NOMO-1 treated with DMSO at 0.1 percent for 48 hours (cell line): ENCODE results near the gene IQCK.

Experiments
- DNase-seq: peaks from one replicate; lab custom pipeline; 2025; ENCODE audit not compliant: unreplicated experiment; lab: John Stamatoyannopoulos, UW

IQCK gene

GRCh38 chr16:19831678-19832077 is 113.6 kb downstream of the IQCK start:
- no peak for DNase-seq

GRCh38 chr16:19833176-19833575 is 115.1 kb downstream of the IQCK start:
- DNase-seq = no peak

GRCh38 chr16:19833581-19833980 is 115.5 kb downstream of the IQCK start:
- DNase-seq = no peak

GRCh38 chr16:19835196-19835595 is 117.1 kb downstream of the IQCK start:
- DNase-seq = no peak

GRCh38 chr16:19835968-19836421 is 117.9 kb downstream of the IQCK start:
- no peak for DNase-seq

- no peak for DNase-seq
These were observed 119.4 kb downstream of the IQCK start for GRCh38 chr16:19837331-19837980.

- DNase-seq = no peak
These were observed 120.1 kb downstream of the IQCK start for GRCh38 chr16:19837984-19838707.

- DNase-seq = no peak
These were observed 122.5 kb downstream of the IQCK start for GRCh38 chr16:19840524-19841110.

GRCh38 chr16:19841184-19841583 is 123.1 kb downstream of the IQCK start:
- DNase-seq = no peak

GRCh38 chr16:19842426-19843157 is 124.5 kb downstream of the IQCK start:
- no peak for DNase-seq

- DNase-seq = no peak
These were observed 125.3 kb downstream of the IQCK start for GRCh38 chr16:19843371-19843770.

- DNase-seq = no peak
These were observed 127.0 kb downstream of the IQCK start for GRCh38 chr16:19844945-19845641.

GRCh38 chr16:19846436-19846835 is 128.4 kb downstream of the IQCK start:
- no peak for DNase-seq

- no peak for DNase-seq
These were observed 130.7 kb downstream of the IQCK start for GRCh38 chr16:19848756-19849155.

- DNase-seq = no peak
These were observed 132.2 kb downstream of the IQCK start for GRCh38 chr16:19850131-19850817.

GRCh38 chr16:19851476-19851875 is 133.4 kb downstream of the IQCK start:
- DNase-seq = no peak

GRCh38 chr16:19853132-19853741 is 135.2 kb downstream of the IQCK start:
- DNase-seq = no peak

- no peak for DNase-seq
These were observed 135.9 kb downstream of the IQCK start for GRCh38 chr16:19853742-19854542.

- no peak for DNase-seq
These were observed 136.4 kb downstream of the IQCK start for GRCh38 chr16:19854543-19854876.
